ENCODE results near the gene FEN1.

DNA sequence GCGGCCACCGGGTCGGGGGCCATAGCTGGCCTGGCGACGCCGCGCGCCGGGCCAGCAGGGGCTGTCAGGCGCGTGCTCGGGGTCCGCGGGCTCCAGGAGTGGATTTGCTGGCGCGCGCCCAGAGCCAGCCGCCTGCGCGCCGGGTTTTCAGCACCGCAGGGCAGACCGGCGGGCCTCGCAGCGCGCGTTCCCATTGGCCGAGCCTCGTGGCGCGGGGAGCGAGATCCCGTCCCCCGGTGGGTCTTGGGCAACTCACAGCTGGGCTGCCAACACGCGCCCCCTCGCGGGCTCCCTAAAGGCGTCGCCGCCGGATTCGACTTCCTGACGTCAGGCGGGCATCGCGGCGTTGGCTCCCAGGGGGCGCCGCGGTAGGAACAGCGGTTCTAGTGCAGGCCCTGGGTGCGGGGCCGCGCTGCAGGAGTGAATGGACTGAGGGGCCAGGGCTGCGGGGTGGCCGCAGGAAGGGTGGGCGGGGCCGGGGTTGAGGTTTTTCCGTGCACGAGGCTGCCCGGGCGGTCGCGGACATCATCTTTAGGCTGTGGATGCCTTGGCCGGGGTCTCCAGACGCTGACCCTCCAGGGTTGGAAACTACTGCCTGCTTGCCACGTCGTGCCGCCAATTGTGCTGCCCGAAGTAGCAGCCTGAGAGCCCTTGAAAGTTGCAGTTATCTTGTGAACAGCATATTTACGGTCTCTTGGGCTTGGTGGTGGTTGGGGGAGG lies 24.2 kb downstream of the FEN1 start, which contains the start of gene FADS1:
- TF ChIP-seq, protein P1, sequence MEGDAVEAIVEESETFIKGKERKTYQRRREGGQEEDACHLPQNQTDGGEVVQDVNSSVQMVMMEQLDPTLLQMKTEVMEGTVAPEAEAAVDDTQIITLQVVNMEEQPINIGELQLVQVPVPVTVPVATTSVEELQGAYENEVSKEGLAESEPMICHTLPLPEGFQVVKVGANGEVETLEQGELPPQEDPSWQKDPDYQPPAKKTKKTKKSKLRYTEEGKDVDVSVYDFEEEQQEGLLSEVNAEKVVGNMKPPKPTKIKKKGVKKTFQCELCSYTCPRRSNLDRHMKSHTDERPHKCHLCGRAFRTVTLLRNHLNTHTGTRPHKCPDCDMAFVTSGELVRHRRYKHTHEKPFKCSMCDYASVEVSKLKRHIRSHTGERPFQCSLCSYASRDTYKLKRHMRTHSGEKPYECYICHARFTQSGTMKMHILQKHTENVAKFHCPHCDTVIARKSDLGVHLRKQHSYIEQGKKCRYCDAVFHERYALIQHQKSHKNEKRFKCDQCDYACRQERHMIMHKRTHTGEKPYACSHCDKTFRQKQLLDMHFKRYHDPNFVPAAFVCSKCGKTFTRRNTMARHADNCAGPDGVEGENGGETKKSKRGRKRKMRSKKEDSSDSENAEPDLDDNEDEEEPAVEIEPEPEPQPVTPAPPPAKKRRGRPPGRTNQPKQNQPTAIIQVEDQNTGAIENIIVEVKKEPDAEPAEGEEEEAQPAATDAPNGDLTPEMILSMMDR (IDR thresholded peaks at IDR 0.05) = peak; percentile 76
- TF ChIP-seq ZFP36 (IDR thresholded peaks at IDR 0.05; ENCODE audit: borderline replicate concordance, partially characterized antibody) = no peak
- TF ChIP-seq KDM1A (IDR thresholded peaks at IDR 0.05; ENCODE audit: low read depth) = no peak
- 0 out of 5 replicates have a peak, but pooled peaks of 1 of the 2 experiments have one; percentile 10 for TF ChIP-seq EP300 (IDR thresholded peaks at IDR 0.05)
- peak; percentile 53 for TF ChIP-seq POLR2A (IDR thresholded peaks at IDR 0.05; ENCODE audit: low read length)
- no peak for TF ChIP-seq HDAC2 (IDR thresholded peaks at IDR 0.05)
- TF ChIP-seq HOXB5 (CRISPR knock-in tag; IDR thresholded peaks at IDR 0.05) = no peak

Measured in A549 (cell line).